HG03565 (cell line): ENCODE results near the gene PIK3IP1.
"Not testable (repeated sequence)": the region's sequence is repeated elsewhere in the genome, so short reads cannot be mapped to it uniquely, and the experiment has no call there.

Experiments used
- ATAC-seq: cut with Tn5 transposase; IDR thresholded peaks from one replicate; pipeline ENCODE4 v1.9.1; 2021; ENCODE audit warnings: mild to moderate bottlenecking, moderate library complexity; ENCODE audit not compliant: unreplicated experiment

The PIK3IP1 gene

DNA sequence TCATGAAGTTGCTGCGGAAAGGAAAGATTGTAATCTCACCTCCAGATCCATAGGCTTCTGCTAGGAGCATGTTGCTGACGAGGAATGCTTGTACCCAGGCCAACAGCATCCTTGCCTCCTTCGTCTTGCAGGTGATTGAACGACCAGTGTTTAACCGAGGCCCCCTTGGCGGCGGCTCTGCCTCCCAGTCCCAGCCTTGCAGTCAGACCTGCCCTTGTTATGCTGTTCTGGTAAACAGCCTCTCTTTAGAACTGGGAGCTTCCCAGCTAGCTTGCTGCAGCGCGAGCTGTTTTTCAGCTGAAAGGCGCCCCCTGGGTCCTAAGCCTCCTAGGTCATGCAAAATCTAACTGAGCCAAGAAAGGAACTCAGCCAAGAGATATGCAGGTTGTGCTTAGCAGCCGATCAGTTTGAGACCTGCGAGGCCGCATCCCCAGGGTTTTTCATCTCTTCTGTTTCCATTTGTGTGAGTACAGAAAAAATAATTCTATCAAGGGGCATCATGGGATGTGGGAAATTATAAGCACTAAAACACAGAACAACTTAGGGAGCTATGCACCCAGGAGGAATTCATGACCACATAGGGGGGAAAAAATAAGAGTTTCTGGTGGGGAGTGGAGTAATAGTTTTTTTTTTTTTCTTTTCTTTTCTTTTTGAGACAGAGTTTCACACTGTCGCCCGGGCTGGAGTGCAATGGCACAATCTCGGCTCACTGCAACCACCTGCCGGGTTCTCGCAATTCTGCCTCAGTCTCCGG is at the start of gene PIK3IP1:
TSS of gene PIK3IP1 (minus strand) at position 253 of the 754 bp plus-strand sequence. CDS start at position 109, 144 bp downstream.
- ATAC-seq, result peak; percentile 23

DNA sequence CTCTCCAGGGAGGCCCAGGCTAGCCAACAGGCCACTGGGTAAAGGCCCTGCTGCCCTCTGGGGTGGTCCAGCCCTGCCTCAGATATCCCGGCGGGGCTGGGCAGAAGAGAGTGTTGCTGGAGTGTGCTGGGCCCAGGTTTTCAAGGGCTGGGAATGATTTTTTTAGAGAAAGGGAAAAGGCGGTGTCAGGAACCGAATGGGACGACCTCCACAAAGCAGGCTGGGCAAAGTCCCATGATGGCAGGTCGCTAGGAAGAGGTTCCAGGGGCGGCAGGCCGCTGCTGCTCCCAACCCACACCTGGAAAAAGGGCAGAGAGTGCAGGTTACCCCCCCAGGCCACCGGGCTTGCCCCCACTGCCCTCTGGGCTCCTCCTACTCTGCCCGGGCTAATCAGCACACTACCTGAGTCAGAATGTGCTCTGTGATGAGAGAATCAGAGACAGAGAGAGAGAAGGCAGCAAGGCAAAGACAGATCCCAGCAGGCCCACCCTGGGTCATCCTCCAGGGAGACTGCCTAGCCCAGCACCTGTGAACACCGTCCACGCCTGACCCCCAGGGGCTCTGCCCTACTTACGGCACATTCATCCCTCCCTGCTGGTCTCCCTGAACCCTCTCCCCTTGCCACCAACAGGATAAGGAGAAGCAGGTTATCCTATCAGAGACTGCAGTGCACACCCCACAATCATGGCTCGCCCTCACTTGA is 49.2 kb upstream of the PIK3IP1 start:
- no peak for ATAC-seq

- ATAC-seq, result no peak
Observed at GRCh38 chr22:31340765-31341247, 48.5 kb upstream of the PIK3IP1 start.

DNA sequence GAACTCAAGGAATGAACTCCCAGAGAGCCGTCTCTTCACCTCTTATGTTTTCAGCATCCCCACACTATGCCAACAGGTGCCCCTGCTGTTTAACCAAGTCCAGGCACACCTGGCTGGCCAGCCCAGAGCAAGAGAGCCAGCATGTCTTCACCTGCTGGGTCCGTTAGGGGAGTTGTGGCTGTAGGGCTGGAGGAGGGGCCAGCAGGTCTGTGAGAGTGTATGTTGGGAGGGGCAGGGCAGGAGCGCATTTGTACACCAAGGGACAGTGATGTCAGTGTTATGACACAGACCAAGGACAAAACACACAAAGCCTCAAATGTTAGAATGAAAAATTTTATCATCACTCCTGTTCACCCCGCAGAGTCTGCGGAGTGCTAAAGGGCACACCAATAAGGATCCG is 48.1 kb upstream of the PIK3IP1 start:
- ATAC-seq, result no peak

DNA sequence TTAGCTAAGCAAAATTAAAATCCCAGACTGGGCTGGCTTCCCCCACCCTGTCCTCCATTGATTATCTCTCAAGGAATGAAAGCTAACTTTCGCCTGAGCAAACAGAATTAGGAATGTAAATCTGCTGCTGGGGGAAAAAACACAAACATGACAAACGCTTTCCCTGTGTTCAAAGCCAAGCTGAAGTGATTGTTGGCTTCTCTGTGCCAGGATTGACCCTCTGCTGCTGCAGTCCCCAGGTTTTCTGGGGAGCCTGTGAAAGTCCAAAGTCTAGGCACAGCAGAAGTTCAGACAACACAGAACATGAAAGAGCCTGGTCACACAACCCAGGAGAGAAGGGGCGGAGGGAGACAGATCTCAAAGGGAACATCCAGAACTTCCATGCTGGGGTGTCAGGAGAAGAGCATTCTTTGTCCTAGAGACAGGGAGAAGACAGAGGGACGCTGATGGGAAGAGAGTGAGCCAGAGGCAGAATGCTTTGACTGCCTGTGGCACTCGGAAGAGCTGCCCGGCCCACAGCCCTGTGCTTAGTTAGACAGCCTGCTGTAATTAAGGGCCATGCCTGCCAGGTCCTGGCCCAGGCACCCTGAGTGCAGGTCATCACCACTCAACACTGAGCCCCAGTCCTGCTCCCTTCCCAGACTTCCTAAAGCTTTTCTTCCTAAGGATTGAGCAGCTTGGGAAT is 47.0 kb upstream of the PIK3IP1 start:
- ATAC-seq, result no peak

GRCh38 chr22:31337178-31337577 is 44.9 kb upstream of the PIK3IP1 start:
- no peak for ATAC-seq

DNA sequence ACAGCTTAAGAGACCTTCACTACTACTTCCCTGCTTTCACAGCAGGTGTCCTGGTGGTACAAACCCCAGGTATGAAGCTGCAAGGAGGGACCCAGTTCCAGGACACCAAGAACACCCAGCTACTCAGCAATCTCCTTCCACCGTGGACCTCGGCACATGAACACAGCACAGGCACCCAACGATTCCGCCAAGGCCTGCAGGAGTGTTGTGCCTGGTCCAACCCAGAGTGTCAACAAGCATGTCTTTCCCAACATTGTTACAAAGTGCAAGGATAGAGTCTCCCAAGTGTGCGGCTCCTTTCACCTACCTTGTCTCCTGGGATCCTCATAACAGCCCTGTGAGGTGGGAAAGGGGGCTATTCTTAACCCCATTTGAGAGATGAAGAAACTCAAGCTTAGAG is 42.0 kb upstream of the PIK3IP1 start:
- ATAC-seq, result no peak

DNA sequence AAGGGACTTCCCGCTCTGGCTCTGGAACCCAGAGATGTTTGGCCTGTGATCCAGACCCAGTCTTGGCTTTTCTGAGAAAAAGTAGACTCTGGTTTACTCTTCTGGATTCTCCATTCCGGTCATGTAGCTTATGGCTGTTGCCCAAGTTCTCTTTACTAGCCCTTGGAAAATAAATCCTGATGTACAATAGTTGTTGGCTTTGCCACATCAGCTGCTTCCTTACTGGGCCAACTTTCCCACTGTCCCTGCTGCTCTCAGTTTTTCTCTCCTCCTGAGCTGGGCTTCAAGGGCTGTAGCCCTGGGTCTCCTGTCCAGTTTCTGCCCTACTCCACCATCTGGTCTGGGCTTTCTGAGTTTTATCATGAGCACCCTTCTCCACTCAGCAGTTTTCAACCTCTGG is 41.4 kb upstream of the PIK3IP1 start:
- no peak for ATAC-seq

- ATAC-seq, result no peak
Observed at GRCh38 chr22:31332886-31333285, 40.6 kb upstream of the PIK3IP1 start.

- ATAC-seq, result no peak
Observed at GRCh38 chr22:31332010-31332409, 39.7 kb upstream of the PIK3IP1 start.

DNA sequence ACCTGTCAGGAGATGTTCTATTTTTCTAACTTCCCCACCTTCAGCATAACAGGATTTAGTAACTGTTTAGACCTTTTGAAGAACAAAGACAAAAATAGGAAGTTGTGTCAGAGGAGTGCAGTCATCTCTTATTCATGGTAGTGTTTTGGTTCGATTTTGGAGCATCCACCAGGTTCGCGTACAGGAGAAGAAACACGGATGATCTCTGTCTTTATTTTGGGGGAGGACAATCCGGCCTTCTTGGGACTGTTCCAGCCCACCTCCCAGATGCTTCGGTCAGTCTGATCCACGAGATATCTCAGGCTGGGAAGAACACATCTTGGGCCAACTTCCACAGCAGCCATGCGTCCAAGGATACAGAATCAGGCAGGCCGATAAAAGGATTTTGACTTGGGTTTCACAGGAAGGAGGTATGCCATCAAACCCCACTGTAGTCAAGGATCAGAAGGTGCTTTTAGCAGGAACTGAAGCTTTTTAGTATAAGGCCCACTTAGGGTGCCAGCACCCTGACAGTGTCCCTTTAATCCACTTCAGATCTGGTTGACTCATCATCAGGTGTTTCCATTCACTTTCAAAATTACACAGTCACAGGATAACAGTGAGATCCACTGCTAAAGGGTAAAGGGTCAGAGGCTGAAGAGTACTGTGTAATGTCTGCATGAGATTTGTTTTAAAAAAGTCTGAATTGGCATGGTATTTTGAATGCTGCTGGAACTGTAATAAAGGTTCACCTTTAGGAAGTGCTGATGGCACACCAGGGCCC is 37.3 kb upstream of the PIK3IP1 start:
- no peak for ATAC-seq

- no peak for ATAC-seq
Observed at GRCh38 chr22:31329029-31329428, 36.7 kb upstream of the PIK3IP1 start.

- no peak for ATAC-seq
Observed at GRCh38 chr22:31328544-31328960, 36.3 kb upstream of the PIK3IP1 start.

DNA sequence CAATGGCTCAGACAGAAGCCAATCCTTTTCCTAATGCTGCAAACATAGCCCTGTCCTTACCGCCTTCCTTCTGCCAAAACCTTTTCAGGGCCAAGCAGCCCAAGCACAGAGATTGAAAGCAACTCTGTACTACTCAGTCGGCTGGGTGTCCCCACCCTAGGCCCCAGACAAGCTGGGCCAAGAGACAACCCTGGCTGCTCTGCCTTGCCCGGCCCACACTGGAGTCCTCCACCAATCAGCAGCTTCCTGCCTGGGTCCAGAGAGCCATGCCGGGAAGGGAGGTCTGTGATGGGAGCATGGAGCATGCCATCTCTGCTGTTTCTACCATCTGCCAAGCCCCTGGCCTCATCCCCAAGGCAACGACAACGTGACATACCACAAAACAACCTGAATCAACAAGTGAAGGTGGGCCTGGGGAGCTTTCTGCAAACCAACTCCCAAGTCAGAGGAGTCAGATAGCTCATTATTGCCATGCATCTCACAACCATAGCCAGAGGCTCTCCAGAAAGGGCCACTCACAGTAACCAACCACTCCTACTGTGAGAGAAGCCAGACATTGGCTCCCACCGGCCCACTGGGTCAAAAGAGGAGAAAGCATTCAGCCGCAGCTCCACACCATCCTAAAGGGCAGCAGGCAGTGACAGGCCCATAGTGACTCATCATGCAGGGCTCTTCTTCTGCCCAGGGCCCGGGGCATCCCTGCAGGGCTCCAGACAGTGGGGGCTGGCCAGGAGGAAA is 35.7 kb upstream of the PIK3IP1 start:
- no peak for ATAC-seq

- ATAC-seq, result no peak
Observed at GRCh38 chr22:31326877-31327276, 34.6 kb upstream of the PIK3IP1 start.

DNA sequence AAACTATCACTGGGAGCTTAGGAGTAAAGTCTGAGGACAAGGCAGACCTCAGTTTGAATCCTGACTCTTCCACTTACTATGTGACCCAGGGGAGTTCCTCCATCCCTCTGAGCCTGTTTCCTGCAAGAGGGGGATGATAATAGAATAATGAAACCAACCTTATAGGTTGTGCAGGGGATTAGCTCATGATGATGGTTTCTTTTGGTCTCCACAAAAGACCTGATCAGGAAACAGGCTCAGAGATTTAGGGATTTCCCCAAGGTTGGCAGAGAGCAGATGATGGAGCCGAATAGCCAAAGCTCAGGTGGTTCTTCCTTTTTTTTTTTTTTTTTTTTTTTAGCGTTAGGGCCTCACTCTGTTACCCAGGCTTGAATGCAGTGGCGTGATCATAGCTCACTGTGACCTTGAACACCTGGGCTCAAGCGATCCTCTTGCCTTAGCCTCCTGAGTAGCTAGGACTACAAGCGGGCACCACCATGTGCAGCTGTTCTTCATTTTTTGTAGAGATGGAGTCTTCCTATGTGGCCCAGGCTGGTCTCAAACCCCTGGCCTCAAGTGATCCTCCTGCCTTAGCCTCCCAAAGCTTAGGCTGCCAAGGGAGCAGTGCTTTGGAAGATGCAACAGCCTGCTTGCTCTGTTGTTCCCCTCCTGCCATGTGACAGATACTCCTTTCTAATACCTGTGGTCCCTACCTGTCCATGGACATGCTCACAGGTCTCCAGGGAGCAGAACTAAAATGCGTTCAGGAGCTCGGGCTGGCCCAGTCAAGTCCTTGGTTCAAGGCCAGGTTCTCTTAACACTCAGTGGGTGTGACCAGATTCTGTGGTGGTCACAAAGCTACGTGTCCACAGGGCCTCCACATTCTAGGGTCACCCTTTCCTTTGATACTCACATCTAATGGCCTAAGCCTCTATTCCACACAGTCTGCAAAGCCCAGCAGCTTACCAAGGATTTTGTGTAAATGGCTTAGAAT is 31.6 kb upstream of the PIK3IP1 start:
- no peak for ATAC-seq

DNA sequence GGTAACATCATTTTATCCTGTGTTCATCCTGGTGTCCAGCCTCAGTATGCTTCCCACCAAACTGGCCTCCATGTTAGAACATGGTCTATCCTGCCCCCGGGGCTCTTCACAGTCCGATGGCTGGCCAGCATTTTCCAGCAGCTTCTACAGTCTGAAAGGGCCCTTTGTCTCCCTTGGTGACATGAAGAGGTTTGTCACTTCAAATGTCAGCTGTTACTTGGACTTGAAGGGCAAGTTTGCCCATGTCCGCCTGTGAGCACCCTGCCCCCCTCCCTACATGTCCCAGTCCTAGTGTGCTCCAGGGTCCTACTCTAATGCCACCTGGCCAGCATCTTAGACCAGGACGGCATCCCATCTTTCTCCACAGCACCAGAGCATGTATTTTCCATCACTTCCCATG is 29.1 kb upstream of the PIK3IP1 start:
- no peak for ATAC-seq

GRCh38 chr22:31314220-31314619 is 21.9 kb upstream of the PIK3IP1 start:
- ATAC-seq, result not testable (repeated sequence)
